ENCODE data around the gene ABCC12. TPM values are rescaled to one million over a fixed set of nuclear protein-coding genes. Genes with fewer than 3 reads are reported as not detected.

The ABCC12 gene
- total RNA-seq, 3 donors from 2014 or later: not detected

GRCh38 chr16:48106446-48106845, 49.3 kb downstream of the ABCC12 start:
- Histone ChIP-seq H3K36me3 (ENCODE audit: low read depth) (no peaks in the 10 kb centered on the region), H3K4me1 (ENCODE audit: low read depth) (no peaks in the 10 kb centered on the region), H3K9me3 (no peaks in the 10 kb centered on the region), H3K4me3 (no peak overlapping the region)
- no peak for DNase-seq
- intact Hi-C loops (cut with DNase I, micrococcal nuclease): no loop called here
- ATAC-seq: no peak
- TF ChIP-seq CTCF (IDR thresholded peaks at IDR 0.05): no peak

Other genes starting within 250 kb of the ABCC12 start
- gene LONP2, start 88.3 kb upstream of the ABCC12 start, total RNA-seq: 10 to 100 TPM; 55.8 to 80.4 (median 68.4) TPM
- under 1 TPM; 0.32 to 0.35 (median 0.34) TPM for gene ABCC11, start 91.5 kb upstream of the ABCC12 start, total RNA-seq
- gene SIAH1, start 229.4 kb upstream of the ABCC12 start, total RNA-seq: 10 to 100 TPM; 26.8 to 36.2 (median 27.1) TPM